BJ (cell line): ENCODE measurements around the gene PSMB7. TPM values are rescaled to one million over a fixed set of nuclear protein-coding genes. Genes with fewer than 3 reads are reported as not detected.

Source experiments
- CTCF ChIA-PET: fragments of 350-600 bp; formaldehyde crosslinking; extraction: SDS; loops from one replicate; lab custom pipeline; 2021; ENCODE audit warnings: antibody characterized with exemption, inconsistent platforms; lab: Yijun Ruan, JAX
- POLR2A ChIA-PET: fragments of 300-600 bp; sonication (Branson Sonifier 250); formaldehyde crosslinking; extraction: SDS; loops from one replicate; lab custom pipeline; 2021; ENCODE audit warnings: antibody characterized with exemption; lab: Charles Lee
- DNase-seq: peaks from one replicate; pipeline ENCODE4 v3.0.0-alpha.2; 2011; ENCODE audit warnings: low read depth
- H3K27me3 ChIP-seq: 2 replicates; pipeline ENCODE4 v1.6.0; 2011; ENCODE audit warnings: low read length; ENCODE audit not compliant: control insufficient read depth, insufficient read depth
- H3K36me3 ChIP-seq: 2 replicates; pipeline ENCODE4 v1.5.1; 2011; ENCODE audit warnings: low read length; ENCODE audit not compliant: control insufficient read depth, insufficient read depth
- H3K4me3 ChIP-seq: 2 replicates; pipeline ENCODE4 v1.5.1; 2011; ENCODE audit warnings: low read depth, mild to moderate bottlenecking, control low read depth, low read length
- polyA plus RNA-seq: library from polyadenylated mRNA; depleted of rRNA; stranded (reverse); fragments of >200 nt; gene quantifications from 2 replicates; pipeline ENCODE4 v1.2.3, GENCODE V29; 2011
- TF ChIP-seq, protein P1 (sequence below): IDR thresholded peaks from 2 replicates; pipeline ENCODE4 v1.5.1; 2011; ENCODE audit warnings: low read depth, mild to moderate bottlenecking, control low read depth, inconsistent platforms, low read length, moderate library complexity; ENCODE audit not compliant: insufficient read depth

PSMB7 gene
- polyA plus RNA-seq, 1 experiment, result 325 TPM

DNA sequence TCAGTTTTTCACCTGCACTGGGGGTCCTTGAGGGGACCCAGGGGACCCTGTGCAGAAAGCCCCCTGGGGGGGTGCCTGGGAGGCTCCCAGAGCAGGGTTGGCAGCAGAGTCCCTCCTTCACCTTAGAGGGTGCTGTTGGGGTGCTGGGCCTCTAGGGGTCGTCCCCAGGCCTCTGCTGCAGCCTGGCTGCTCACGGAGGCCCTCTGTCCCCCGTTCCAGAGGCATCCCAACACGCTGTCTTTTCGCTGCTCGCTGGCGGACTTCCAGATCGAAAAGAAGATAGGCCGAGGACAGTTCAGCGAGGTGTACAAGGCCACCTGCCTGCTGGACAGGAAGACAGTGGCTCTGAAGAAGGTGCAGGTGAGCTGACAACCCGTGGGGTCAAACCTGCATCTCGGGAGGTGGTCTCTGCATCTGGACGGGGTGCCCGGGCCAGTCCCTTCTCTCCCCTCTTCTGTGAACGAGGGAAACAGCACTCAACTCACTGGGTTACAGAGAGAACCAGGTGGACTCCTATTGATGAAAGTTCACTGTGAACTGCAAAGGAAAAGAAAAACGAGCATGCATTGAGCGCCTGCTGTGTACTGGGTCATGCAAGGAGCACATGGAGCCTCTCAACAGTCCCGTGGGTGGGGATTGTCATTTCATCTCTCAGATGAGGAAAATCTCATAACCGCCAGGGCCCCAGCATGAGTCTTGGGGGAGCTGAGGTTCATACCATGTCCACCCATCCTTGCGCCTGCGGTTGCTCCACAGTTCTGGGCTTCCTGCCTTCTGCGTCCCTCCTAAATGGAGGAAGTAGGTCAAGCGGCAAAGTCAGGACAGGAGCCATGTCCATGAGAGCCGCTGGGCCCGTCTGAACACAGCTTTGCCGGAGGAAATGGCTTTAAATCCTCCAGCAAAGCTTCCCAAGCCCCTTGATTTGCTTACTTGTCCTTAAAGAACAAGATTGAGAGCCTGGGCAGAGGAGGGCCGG lies 102.7 kb downstream of the PSMB7 start:
- POLR2A ChIA-PET, result no interaction called here
- CTCF ChIA-PET, result interaction anchor here (1.0 to 2.5 kb wide), 5 partner anchors 8 to 187 kb away, joined by 3 to 11 read pairs (median 3); no protein-coding TSS in a partner anchor
- Histone ChIP-seq H3K36me3 (peaks cover 46% of the 10 kb centered on the region), H3K4me3 (no peak overlapping the region), H3K27me3 (no peaks in the 10 kb centered on the region)
- TF ChIP-seq, protein P1, sequence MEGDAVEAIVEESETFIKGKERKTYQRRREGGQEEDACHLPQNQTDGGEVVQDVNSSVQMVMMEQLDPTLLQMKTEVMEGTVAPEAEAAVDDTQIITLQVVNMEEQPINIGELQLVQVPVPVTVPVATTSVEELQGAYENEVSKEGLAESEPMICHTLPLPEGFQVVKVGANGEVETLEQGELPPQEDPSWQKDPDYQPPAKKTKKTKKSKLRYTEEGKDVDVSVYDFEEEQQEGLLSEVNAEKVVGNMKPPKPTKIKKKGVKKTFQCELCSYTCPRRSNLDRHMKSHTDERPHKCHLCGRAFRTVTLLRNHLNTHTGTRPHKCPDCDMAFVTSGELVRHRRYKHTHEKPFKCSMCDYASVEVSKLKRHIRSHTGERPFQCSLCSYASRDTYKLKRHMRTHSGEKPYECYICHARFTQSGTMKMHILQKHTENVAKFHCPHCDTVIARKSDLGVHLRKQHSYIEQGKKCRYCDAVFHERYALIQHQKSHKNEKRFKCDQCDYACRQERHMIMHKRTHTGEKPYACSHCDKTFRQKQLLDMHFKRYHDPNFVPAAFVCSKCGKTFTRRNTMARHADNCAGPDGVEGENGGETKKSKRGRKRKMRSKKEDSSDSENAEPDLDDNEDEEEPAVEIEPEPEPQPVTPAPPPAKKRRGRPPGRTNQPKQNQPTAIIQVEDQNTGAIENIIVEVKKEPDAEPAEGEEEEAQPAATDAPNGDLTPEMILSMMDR, result no peak
- no peak for DNase-seq

DNA sequence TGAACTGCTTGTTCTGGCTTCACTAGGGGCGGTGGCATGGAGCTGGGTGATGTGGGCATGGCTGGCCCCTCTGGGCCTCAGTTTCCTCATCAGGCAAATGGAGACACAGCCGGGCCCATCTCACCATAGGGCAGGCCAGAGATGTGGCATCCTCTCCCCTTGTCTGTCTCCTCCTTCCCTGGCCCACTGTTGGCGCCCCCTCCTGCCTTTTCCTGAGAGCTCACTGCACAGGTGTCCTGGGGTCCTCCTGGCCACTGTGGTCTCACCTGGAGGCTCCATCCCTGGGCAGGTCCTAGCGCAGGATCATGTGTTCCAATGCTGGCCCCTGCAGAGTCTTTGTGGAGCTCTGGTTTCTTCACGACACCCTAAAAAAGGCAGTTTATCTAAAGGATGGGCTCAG lies 104.0 kb downstream of the PSMB7 start:
- TF ChIP-seq, protein P1, result no peak
- Histone ChIP-seq H3K4me3 (no peak overlapping the region), H3K27me3 (no peaks in the 10 kb centered on the region), H3K36me3 (peaks cover 44% of the 10 kb centered on the region)
- DNase-seq, result no peak
- CTCF ChIA-PET, result interaction anchor here (0.5 to 2.5 kb wide), 4 partner anchors 10 to 1185 kb away, joined by 3 to 11 read pairs (median 5); no protein-coding TSS in a partner anchor
- POLR2A ChIA-PET, result no interaction called here

DNA sequence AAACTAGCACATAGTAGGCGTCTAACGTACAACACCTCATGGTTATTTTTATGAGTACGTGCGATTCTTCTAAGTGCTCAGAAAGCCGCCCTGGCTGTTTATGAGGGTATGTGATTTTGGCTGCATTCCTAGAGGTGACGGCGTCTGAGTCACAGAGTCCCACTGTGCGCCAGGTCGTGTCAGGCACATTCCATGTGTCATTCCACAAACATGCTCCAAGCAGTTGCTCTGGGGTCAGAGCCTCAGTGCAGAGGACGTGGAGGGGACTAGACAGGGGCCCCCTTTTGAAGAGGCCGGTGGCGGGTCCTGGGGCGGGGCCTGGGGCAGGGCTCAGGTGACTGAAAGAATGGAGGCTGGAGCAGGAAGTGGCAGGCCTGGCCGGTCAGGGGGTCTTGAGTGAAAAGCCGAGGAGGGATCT lies 105.6 kb downstream of the PSMB7 start:
- TF ChIP-seq, protein P1, result no peak
- DNase-seq, result peak; percentile 95
- POLR2A ChIA-PET, result no interaction called here
- Histone ChIP-seq H3K4me3 (no peak overlapping the region), H3K36me3 (peaks cover 30% of the 10 kb centered on the region), H3K27me3 (no peaks in the 10 kb centered on the region)
- CTCF ChIA-PET, result interaction anchor here (0.7 to 1.3 kb wide), 2 partner anchors 183 to 1229 kb away, joined by 3 to 7 read pairs; no protein-coding TSS in a partner anchor

DNA sequence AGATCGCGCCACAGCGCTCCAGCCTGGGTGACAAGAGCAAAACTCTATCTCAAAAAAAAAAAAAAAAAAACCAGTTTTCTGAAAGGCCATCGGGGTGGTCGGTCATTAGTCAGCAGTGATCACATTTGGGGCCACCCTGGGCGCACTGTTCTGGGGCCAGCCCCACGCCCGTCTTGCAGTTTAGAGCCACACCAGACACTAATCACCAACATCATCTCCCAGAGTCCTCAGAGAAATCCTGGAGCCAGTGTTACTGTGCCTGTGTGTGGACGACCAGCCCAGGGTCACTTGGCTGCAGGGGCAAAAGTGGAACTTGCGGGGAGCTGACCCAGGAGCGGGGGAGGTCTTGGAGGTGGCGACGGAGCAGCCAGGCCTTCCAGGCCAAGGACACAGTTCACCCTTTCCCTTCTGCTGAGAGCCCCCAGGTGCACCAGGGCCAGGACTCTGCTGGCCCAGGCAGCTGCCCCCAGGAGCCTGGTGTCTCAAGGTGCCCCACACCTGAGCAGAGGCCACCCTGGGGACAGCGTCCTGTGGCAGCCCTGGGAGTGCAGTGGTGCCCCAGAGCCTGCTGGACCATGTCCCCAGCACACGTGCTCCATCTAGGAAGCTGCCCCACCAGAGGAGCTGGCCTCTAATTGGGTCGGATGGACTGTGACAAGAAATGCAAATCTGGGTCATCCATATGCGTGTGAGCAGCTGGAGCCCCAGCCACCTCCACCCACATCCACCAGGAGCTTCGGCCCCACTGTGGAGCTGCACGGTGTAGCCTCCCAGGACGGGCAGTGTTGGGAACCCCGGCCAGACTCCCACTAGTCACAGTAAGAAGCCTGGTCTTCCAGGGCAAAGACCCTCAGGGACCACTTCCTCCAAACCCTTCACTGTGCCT lies 106.4 kb downstream of the PSMB7 start:
- Histone ChIP-seq H3K4me3 (no peak overlapping the region), H3K27me3 (no peaks in the 10 kb centered on the region), H3K36me3 (peaks cover 30% of the 10 kb centered on the region)
- no peak for DNase-seq
- POLR2A ChIA-PET, result no interaction called here
- TF ChIP-seq, protein P1, result no peak
- CTCF ChIA-PET, result interaction anchor here (0.7 to 1.3 kb wide), 2 partner anchors 182 to 1228 kb away, joined by 3 to 7 read pairs; no protein-coding TSS in a partner anchor
